Prostate gland (tissue), 2 donors: Measurements from ENCODE around the gene ENTPD5.

Source experiments
- POLR2AphosphoS5 ChIP-seq: sonication (generic); formaldehyde crosslinking; IDR thresholded peaks from one replicate; pipeline ENCODE4 v1.6.1; 2017; ENCODE audit warnings: antibody characterized with exemption
- TF ChIP-seq, protein P1 (sequence below), 4 experiments: fragments of 200-600 bp in 2 of 4; fragments of 450-650 bp in 2 of 4; sonication (generic) in 2 of 4; IDR thresholded peaks; 1 replicate in 3 of 4; 2 replicates in 1 of 4; pipeline ENCODE4 v1.5.1; 2016 to 2019; ENCODE audit warnings: antibody characterized with exemption in 4 of 4, mild to moderate bottlenecking in 2 of 4, moderate library complexity in 2 of 4

DNA sequence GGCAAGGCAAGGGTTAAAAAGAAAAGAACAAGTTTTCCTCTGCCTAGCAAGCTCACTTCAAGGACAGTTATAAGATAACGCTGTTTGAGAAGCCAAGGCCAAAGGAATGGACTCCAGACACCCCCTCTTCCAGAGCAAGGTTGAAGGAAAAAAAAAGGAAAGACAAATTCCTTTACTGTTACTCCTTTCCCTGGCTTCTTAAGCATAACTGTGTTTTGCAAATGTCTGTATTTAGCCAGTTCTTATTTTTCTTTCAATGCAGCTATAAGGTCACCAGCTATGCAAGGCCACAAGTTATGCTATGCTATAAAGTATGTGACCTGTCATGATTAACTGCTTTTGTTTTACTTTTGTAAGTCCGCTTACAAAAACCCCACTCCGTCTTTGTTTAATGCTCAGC, 105.8 kb downstream of the ENTPD5 start:
- TF ChIP-seq, protein P1, sequence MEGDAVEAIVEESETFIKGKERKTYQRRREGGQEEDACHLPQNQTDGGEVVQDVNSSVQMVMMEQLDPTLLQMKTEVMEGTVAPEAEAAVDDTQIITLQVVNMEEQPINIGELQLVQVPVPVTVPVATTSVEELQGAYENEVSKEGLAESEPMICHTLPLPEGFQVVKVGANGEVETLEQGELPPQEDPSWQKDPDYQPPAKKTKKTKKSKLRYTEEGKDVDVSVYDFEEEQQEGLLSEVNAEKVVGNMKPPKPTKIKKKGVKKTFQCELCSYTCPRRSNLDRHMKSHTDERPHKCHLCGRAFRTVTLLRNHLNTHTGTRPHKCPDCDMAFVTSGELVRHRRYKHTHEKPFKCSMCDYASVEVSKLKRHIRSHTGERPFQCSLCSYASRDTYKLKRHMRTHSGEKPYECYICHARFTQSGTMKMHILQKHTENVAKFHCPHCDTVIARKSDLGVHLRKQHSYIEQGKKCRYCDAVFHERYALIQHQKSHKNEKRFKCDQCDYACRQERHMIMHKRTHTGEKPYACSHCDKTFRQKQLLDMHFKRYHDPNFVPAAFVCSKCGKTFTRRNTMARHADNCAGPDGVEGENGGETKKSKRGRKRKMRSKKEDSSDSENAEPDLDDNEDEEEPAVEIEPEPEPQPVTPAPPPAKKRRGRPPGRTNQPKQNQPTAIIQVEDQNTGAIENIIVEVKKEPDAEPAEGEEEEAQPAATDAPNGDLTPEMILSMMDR (IDR thresholded peaks at IDR 0.05), result no peak
- TF ChIP-seq POLR2AphosphoS5, result no peak
